ENCODE data around the gene CARD11.
"Not testable (repeated sequence)": the region's sequence is repeated elsewhere in the genome, so short reads cannot be mapped to it uniquely, and the experiment has no call there.

The CARD11 gene

DNA sequence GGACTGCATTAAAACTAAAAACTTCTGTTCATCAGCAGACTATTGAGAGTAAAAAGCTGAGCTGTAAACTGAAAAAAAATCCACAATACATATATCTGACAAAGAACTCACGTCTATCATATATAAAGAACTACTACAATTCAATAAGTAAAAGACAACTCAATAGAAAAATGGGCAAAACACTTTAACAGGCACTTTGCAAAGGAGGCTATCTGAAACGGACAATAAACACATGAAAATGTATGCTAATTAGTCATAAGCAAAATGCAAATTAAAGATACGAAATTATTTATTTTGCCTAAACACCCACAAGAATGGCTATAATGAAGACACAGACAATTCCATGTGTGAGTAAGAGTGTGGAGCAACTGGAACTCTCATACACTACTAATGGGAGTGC lies 18.1 kb downstream of the CARD11 start:
- Mint-ChIP-seq H3K27me3 (no peaks in the 10 kb centered on the region), H3K4me1 (peaks cover 29% of the 10 kb centered on the region), H3K27ac (no peak overlapping the region), H3K36me3 (peaks cover 80% of the 10 kb centered on the region), H3K4me3 (no peak overlapping the region), H3K9me3 (peaks cover 40% of the 10 kb centered on the region)
- DNase-seq = no peak
- CTCF ChIA-PET = no interaction called here

GRCh38 chr7:3021825-3022224 lies 21.8 kb downstream of the CARD11 start:
- no peak overlapping the region for H3K4me3 Mint-ChIP-seq
- H3K4me1 Mint-ChIP-seq = peaks cover 5% of the 10 kb centered on the region
- H3K36me3 Mint-ChIP-seq = peaks cover 83% of the 10 kb centered on the region
- H3K27ac Mint-ChIP-seq = no peak overlapping the region
- CTCF ChIA-PET = no interaction called here
- H3K27me3 Mint-ChIP-seq = no peaks in the 10 kb centered on the region
- DNase-seq = no peak
- peaks cover 46% of the 10 kb centered on the region for H3K9me3 Mint-ChIP-seq

GRCh38 chr7:3021224-3021623 lies 22.4 kb downstream of the CARD11 start:
- DNase-seq, CTCF ChIA-PET, H3K4me1 Mint-ChIP-seq, H3K27me3 Mint-ChIP-seq, H3K4me3 Mint-ChIP-seq, H3K27ac Mint-ChIP-seq: not testable (repeated sequence)
- peaks cover 86% of the 10 kb centered on the region for H3K36me3 Mint-ChIP-seq
- H3K9me3 Mint-ChIP-seq = peaks cover 45% of the 10 kb centered on the region

GRCh38 chr7:3020416-3020815 lies 23.3 kb downstream of the CARD11 start:
- CTCF ChIA-PET = no interaction called here
- Mint-ChIP-seq H3K4me1 (peaks cover 5% of the 10 kb centered on the region), H3K4me3 (no peak overlapping the region), H3K36me3 (peaks cover 86% of the 10 kb centered on the region), H3K27ac (no peak overlapping the region), H3K27me3 (no peaks in the 10 kb centered on the region), H3K9me3 (peaks cover 38% of the 10 kb centered on the region)
- DNase-seq = no peak

DNA sequence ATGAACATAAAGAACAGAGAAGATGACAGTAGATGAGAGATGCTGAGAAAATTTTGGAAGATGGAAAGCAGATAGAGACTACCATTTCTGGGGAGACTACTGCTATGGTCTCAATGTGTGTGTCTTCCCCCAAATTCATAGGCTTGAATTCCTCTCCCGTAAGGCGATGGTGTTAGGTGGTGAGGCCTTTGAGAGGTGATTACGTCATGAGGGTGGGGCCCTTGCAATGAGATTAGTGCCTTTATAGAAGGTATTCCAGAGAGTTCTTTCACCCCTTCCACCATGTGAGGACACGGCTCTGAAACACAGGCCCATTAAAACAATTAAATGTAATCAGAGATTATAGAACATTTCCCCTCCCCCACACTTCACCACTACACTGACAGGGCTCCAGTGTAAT lies 23.9 kb downstream of the CARD11 start:
- peaks cover 86% of the 10 kb centered on the region for H3K36me3 Mint-ChIP-seq
- no peak overlapping the region for H3K27ac Mint-ChIP-seq
- H3K27me3 Mint-ChIP-seq = no peaks in the 10 kb centered on the region
- peaks cover 33% of the 10 kb centered on the region for H3K9me3 Mint-ChIP-seq
- H3K4me1 Mint-ChIP-seq = peaks cover 5% of the 10 kb centered on the region
- H3K4me3 Mint-ChIP-seq = no peak overlapping the region
- peak; percentile 3 for DNase-seq
- CTCF ChIA-PET = no interaction called here

GRCh38 chr7:3013975-3014792 lies 29.5 kb downstream of the CARD11 start:
- DNase-seq = peak; percentile 5
- H3K4me3 Mint-ChIP-seq = no peak overlapping the region
- H3K27ac Mint-ChIP-seq = peak overlapping the region; percentile 58
- peaks cover 34% of the 10 kb centered on the region for H3K4me1 Mint-ChIP-seq
- H3K9me3 Mint-ChIP-seq = peaks cover 4% of the 10 kb centered on the region
- CTCF ChIA-PET = no interaction called here
- H3K27me3 Mint-ChIP-seq = no peaks in the 10 kb centered on the region
- H3K36me3 Mint-ChIP-seq = peaks cover 72% of the 10 kb centered on the region

GRCh38 chr7:3011211-3011852 lies 32.3 kb downstream of the CARD11 start:
- CTCF ChIA-PET = interaction anchor here (0.8 to 1.3 kb wide), 2 partner anchors 17 to 54 kb away, joined by 3 to 4 read pairs; no protein-coding TSS in a partner anchor
- Mint-ChIP-seq H3K27me3 (no peaks in the 10 kb centered on the region), H3K36me3 (peaks cover 74% of the 10 kb centered on the region), H3K4me1 (peaks cover 50% of the 10 kb centered on the region), H3K4me3 (no peak overlapping the region), H3K27ac (peak overlapping the region; percentile 0), H3K9me3 (peaks cover 3% of the 10 kb centered on the region)
- DNase-seq = no peak

DNA sequence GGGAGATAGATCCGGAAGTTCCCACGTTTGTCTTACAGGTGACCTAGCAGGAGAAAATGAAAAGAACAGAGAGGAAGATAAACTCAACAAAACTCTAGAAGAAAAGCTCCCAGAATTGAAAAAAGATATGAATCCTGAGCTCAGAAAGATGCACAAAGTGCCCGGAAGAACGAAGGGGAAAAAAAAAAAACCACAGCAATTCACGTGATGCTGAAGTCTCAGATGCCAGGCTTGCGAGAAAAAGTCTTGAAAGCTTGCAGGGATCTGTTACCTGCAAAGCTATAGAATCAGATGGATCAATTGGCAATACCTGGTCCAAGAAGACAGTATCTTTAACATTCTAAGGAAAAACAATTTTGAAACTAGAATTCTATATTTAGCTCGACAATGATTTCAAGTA lies 33.5 kb downstream of the CARD11 start:
- CTCF ChIA-PET = interaction anchor here (1.1 to 1.3 kb wide), 2 partner anchors 55 to 145 kb away, joined by 3 read pairs; no protein-coding TSS in a partner anchor
- H3K9me3 Mint-ChIP-seq = peaks cover 3% of the 10 kb centered on the region
- peak overlapping the region; percentile 3 for H3K4me3 Mint-ChIP-seq
- no peak for DNase-seq
- H3K27me3 Mint-ChIP-seq = no peaks in the 10 kb centered on the region
- H3K36me3 Mint-ChIP-seq = peaks cover 68% of the 10 kb centered on the region
- peaks cover 53% of the 10 kb centered on the region for H3K4me1 Mint-ChIP-seq
- H3K27ac Mint-ChIP-seq = peak overlapping the region; percentile 40

- peaks cover 57% of the 10 kb centered on the region for H3K36me3 Mint-ChIP-seq
- H3K9me3 Mint-ChIP-seq = peaks cover 3% of the 10 kb centered on the region
- CTCF ChIA-PET = no interaction called here
Observed at GRCh38 chr7:3009086-3009485, 34.6 kb downstream of the CARD11 start.

DNA sequence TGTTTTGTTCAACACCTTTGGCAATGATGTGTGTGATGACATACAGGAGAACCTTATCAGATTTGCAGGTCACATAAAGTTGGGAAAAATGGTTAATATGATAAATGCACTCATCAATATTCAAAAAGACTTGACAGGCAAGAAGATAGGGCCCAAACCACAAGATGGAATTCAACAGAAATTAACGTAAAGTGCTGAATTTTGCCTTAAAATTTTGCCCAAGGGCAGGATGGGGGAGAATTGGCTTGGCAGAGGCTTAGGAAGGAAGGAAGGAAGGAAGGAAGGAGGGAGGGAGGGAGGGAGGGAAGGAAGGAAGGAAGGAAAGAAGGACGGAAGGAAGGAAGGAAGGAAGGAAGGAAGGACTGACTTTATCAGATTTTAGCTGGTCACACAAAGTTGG lies 35.3 kb downstream of the CARD11 start:
- H3K27ac Mint-ChIP-seq = no peak overlapping the region
- H3K4me3 Mint-ChIP-seq = no peak overlapping the region
- H3K36me3 Mint-ChIP-seq = peaks cover 56% of the 10 kb centered on the region
- CTCF ChIA-PET = no interaction called here
- no peaks in the 10 kb centered on the region for H3K27me3 Mint-ChIP-seq
- H3K4me1 Mint-ChIP-seq = peaks cover 53% of the 10 kb centered on the region
- H3K9me3 Mint-ChIP-seq = peaks cover 3% of the 10 kb centered on the region
- no peak for DNase-seq

More at GRCh38 chr7:3009086-3009485, 34.6 kb downstream of the CARD11 start:
- Mint-ChIP-seq H3K4me1 (peaks cover 53% of the 10 kb centered on the region), H3K27me3 (no peaks in the 10 kb centered on the region), H3K4me3 (no peak overlapping the region), H3K27ac (peak overlapping the region; percentile 28)
- DNase-seq = no peak

GRCh38 chr7:3007696-3008095 lies 36.0 kb downstream of the CARD11 start:
- CTCF ChIA-PET = interaction anchor here (0.9 kb wide), 1 partner anchor 20 kb away, joined by 3 read pairs; no protein-coding TSS in a partner anchor
- Mint-ChIP-seq H3K4me3 (no peak overlapping the region), H3K27ac (peak overlapping the region; percentile 13), H3K27me3 (no peaks in the 10 kb centered on the region), H3K4me1 (peaks cover 48% of the 10 kb centered on the region), H3K9me3 (peaks cover 3% of the 10 kb centered on the region), H3K36me3 (peaks cover 50% of the 10 kb centered on the region)
- no peak for DNase-seq

GRCh38 chr7:3005257-3005656 lies 38.4 kb downstream of the CARD11 start:
- Mint-ChIP-seq H3K27ac (no peak overlapping the region), H3K36me3 (peaks cover 61% of the 10 kb centered on the region), H3K27me3 (no peaks in the 10 kb centered on the region), H3K4me1 (peaks cover 28% of the 10 kb centered on the region), H3K4me3 (no peak overlapping the region), H3K9me3 (peaks cover 3% of the 10 kb centered on the region)
- CTCF ChIA-PET = interaction anchor here (0.6 kb wide), 1 partner anchor 14 kb away, joined by 3 read pairs; no protein-coding TSS in a partner anchor
- no peak for DNase-seq

- H3K4me1 Mint-ChIP-seq = peaks cover 20% of the 10 kb centered on the region
- CTCF ChIA-PET = no interaction called here
- DNase-seq = no peak
- H3K27ac Mint-ChIP-seq = no peak overlapping the region
- peaks cover 60% of the 10 kb centered on the region for H3K36me3 Mint-ChIP-seq
- no peak overlapping the region for H3K4me3 Mint-ChIP-seq
- H3K9me3 Mint-ChIP-seq = no peaks in the 10 kb centered on the region
- no peaks in the 10 kb centered on the region for H3K27me3 Mint-ChIP-seq
Observed at GRCh38 chr7:3003936-3004335, 39.7 kb downstream of the CARD11 start.

DNA sequence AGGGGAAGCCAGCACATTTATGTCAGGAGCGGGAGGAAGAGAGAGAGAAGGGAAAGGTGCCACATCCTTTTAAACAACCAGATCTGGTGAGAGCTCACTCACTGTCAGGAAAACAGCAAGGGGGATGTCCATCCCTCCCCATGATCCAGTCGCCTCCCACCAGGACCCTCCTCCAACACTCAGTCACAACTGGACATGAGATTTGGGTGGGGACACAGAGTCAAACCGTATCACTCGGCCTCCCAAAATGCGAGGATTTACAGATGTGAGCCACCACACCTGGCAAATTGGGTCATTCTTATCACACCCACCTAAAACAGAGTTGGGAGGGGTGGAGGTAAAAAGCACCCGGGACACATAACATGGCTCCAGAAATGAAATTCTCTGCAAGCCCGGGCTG lies 41.0 kb downstream of the CARD11 start:
- DNase-seq = no peak
- H3K36me3 Mint-ChIP-seq = peaks cover 58% of the 10 kb centered on the region
- no peaks in the 10 kb centered on the region for H3K27me3 Mint-ChIP-seq
- no peak overlapping the region for H3K4me3 Mint-ChIP-seq
- no peaks in the 10 kb centered on the region for H3K9me3 Mint-ChIP-seq
- no peak overlapping the region for H3K27ac Mint-ChIP-seq
- CTCF ChIA-PET = interaction anchor here (0.9 kb wide), 1 partner anchor 10 kb away, joined by 3 read pairs; no protein-coding TSS in a partner anchor
- H3K4me1 Mint-ChIP-seq = peaks cover 10% of the 10 kb centered on the region

DNA sequence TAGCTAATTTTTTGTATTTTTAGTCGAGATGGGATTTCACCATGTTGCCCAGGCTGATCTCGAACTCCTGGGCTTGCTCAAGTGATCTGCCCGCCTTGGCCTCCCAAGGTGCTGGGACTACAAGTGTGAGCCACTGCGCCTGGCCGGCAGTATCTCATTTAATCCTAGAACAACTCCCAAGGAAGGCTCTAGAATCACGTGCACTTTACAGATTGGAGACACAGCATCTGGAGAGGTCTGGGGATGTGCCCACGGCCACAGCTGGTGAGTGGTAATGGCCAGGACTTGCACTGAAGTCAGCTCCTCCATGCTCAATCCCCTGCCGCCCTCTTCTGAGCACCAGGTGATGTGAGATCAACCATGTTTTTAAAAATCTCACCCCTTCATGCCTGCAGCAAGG lies 43.1 kb downstream of the CARD11 start:
- no peak overlapping the region for H3K27ac Mint-ChIP-seq
- H3K4me3 Mint-ChIP-seq = no peak overlapping the region
- H3K27me3 Mint-ChIP-seq = no peaks in the 10 kb centered on the region
- peaks cover 64% of the 10 kb centered on the region for H3K36me3 Mint-ChIP-seq
- peaks cover 6% of the 10 kb centered on the region for H3K4me1 Mint-ChIP-seq
- CTCF ChIA-PET = no interaction called here
- H3K9me3 Mint-ChIP-seq = peaks cover 10% of the 10 kb centered on the region
- no peak for DNase-seq
